Rectal smooth muscle tissue (tissue), 1 donor: ENCODE results near the gene CAPNS1.

Source experiments
- H3K27ac ChIP-seq: one replicate; pipeline ENCODE4 v1.7.0; 2013; ENCODE audit warnings: low read depth, low read length, inconsistent platforms
- H3K27me3 ChIP-seq: one replicate; pipeline ENCODE4 v1.7.0; 2013; ENCODE audit warnings: low read length; ENCODE audit not compliant: control insufficient read depth, insufficient read depth
- H3K36me3 ChIP-seq: one replicate; pipeline ENCODE4 v1.7.0; 2013; ENCODE audit warnings: low read length; ENCODE audit not compliant: control insufficient read depth, insufficient read depth
- H3K4me1 ChIP-seq: one replicate; pipeline ENCODE4 v1.7.0; 2013; ENCODE audit warnings: low read length; ENCODE audit not compliant: control insufficient read depth, insufficient read depth
- H3K4me3 ChIP-seq: one replicate; pipeline ENCODE4 v1.7.0; 2013; ENCODE audit warnings: low read length
- H3K9ac ChIP-seq: one replicate; pipeline ENCODE4 v1.7.0; 2013; ENCODE audit warnings: low read length

Gene CAPNS1

DNA sequence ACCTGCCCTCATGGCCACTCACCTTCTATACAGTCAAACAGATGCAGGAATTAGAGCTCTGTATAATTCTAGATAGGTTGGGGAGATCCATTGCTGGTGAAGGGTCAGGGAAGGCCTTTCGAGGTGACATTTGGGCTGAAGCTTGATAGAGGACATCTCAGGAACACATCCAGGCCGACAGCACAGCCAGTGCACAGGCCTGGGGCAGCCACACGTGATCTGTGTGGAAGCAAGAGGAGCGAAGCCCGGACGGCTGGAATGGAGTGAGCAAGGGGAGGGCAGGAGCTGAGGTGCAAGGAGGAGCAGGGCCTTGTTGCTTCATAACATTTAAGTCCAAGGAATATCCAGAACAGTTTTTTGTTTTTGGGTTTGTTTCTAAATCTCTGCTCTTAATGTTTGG lies 33.4 kb upstream of the CAPNS1 start:
- Histone ChIP-seq H3K36me3 (no peaks in the 10 kb centered on the region), H3K4me1 (no peaks in the 10 kb centered on the region), H3K27me3 (no peaks in the 10 kb centered on the region), H3K27ac (no peak overlapping the region), H3K4me3 (no peak overlapping the region), H3K9ac (no peak overlapping the region)

GRCh38 chr19:36106991-36107390 lies 32.9 kb upstream of the CAPNS1 start:
- Histone ChIP-seq H3K4me1 (no peaks in the 10 kb centered on the region), H3K36me3 (no peaks in the 10 kb centered on the region), H3K4me3 (no peak overlapping the region), H3K27me3 (no peaks in the 10 kb centered on the region), H3K9ac (no peak overlapping the region), H3K27ac (no peak overlapping the region)

DNA sequence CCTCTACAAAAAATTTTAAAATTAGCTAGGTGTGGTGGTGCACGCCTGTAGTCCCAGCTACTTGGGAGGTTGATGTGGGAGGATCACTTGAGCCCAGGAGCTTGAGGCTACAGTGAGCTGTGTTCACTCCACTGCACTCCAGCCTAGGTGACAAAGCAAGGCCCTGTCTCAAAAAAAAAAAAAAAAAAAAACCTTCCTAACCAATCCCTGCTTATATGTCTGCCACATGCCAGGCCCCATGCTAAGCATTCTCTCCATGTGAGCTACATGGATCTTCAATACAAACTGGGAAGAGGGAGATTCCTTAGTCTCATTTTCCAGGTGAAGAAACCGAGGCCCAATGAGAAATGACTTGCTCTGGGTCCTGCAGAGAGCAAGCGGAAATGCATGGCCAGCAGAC lies 31.2 kb upstream of the CAPNS1 start:
- Histone ChIP-seq H3K27me3 (no peaks in the 10 kb centered on the region), H3K4me1 (peaks cover 1% of the 10 kb centered on the region), H3K27ac (no peak overlapping the region), H3K9ac (no peak overlapping the region), H3K4me3 (no peak overlapping the region), H3K36me3 (peaks cover 3% of the 10 kb centered on the region)

GRCh38 chr19:36110487-36111199 lies 29.2 kb upstream of the CAPNS1 start, which contains the start of gene OVOL3:
OVOL3 (plus strand) TSS chr19:36111143; CDS start chr19:36111203, 60 bp downstream.
- H3K9ac ChIP-seq: no peak within 1 kb of the TSS
- H3K4me3 ChIP-seq: no peak within 1 kb of the TSS
- peaks cover 2% of the 10 kb centered on the region for H3K4me1 ChIP-seq
- peaks cover 3% of the 10 kb centered on the region for H3K36me3 ChIP-seq
- no peaks in the 10 kb centered on the region for H3K27me3 ChIP-seq
- H3K27ac ChIP-seq: no peak within 1 kb of the TSS

DNA sequence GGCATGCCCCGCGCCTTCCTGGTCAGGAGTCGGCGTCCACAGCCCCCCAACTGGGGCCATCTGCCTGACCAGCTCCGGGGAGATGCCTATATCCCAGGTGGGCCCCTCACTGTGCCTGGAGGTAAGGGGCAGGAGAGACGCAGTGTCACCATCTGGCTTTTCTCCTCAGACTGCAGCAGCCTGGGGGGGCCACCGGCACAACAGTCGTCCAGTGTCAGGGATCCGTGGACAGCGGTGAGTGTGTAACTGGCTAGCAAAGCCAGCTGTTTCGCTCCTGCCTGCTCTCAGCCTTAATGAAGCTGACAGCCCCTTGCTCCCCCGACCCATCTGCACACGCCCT lies 28.7 kb upstream of the CAPNS1 start:
- H3K36me3 ChIP-seq: peaks cover 3% of the 10 kb centered on the region
- no peak overlapping the region for H3K9ac ChIP-seq
- H3K4me3 ChIP-seq: no peak overlapping the region
- H3K27me3 ChIP-seq: no peaks in the 10 kb centered on the region
- H3K4me1 ChIP-seq: peaks cover 6% of the 10 kb centered on the region
- no peak overlapping the region for H3K27ac ChIP-seq

GRCh38 chr19:36112678-36113077 lies 27.2 kb upstream of the CAPNS1 start:
- Histone ChIP-seq H3K27me3 (no peaks in the 10 kb centered on the region), H3K27ac (no peak overlapping the region), H3K4me3 (no peak overlapping the region), H3K36me3 (peaks cover 3% of the 10 kb centered on the region), H3K4me1 (peaks cover 10% of the 10 kb centered on the region), H3K9ac (no peak overlapping the region)

DNA sequence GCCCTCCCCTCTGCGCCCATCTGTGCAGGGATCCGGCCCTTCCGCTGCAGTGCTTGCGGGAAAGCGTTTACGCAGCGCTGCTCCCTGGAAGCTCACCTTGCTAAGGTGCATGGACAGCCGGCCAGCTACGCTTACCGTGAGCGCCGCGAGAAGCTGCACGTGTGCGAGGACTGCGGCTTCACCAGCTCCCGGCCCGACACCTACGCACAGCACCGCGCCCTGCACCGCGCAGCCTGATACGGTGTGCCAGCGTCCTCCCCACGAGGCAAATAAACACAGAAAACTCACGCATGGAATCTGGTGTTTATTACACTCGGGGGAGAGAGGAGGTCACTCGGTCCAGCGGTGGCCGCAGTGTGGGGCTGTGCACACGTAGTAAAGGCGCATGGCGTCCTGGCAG lies 26.4 kb upstream of the CAPNS1 start:
- H3K27me3 ChIP-seq: no peaks in the 10 kb centered on the region
- H3K4me3 ChIP-seq: peak overlapping the region; percentile 96
- H3K4me1 ChIP-seq: peaks cover 10% of the 10 kb centered on the region
- peaks cover 3% of the 10 kb centered on the region for H3K36me3 ChIP-seq
- no peak overlapping the region for H3K27ac ChIP-seq
- H3K9ac ChIP-seq: no peak overlapping the region

DNA sequence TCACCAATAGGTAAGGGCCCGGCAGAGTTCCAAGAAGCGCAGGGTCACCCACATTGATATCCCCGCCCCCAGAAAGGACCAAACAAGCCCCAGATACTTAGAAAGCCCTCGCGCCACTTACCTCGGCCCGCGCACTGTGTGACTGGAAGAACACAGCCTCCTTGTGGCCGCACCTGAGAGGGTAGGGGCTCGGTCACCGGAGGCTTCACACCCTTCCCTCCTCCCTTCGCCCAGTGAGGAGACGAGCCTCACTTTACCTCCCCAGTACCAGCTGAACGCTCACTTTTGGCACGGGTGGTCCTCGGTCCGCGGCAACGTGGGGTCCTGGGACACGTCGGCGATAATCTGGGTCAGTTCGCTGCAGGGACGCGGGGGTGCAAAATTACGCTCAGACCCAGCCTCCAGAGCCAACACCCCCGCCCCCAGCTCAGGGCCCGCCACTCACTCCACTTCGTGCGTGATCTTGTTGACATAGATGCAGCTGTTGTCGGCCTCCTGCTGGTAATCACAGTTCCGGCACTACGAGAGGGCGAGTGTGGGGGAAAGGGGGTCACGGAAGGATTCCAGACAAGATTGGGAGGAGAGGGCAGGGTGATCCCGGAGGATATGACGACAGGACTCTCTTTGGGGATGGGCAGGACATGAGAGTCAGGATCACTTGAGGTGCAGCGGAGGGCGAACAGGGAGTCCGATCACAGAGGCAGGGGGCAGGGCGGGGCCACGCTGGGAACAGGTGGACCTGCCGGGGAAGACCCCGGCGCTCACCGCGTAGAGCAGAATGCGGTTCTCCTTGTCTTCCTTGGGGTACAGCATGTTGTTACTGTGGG lies 25.8 kb upstream of the CAPNS1 start:
- peaks cover 3% of the 10 kb centered on the region for H3K36me3 ChIP-seq
- H3K27me3 ChIP-seq: no peaks in the 10 kb centered on the region
- H3K4me3 ChIP-seq: peak overlapping the region; percentile 96
- peak overlapping the region; percentile 88 for H3K27ac ChIP-seq
- peak overlapping the region; percentile 64 for H3K9ac ChIP-seq
- H3K4me1 ChIP-seq: peaks cover 10% of the 10 kb centered on the region

- Histone ChIP-seq H3K27ac (peak within 1 kb of the TSS; percentile 88), H3K9ac (peak within 1 kb of the TSS; percentile 66), H3K4me1 (peaks cover 10% of the 10 kb centered on the region), H3K36me3 (peaks cover 5% of the 10 kb centered on the region), H3K4me3 (peak within 1 kb of the TSS; percentile 96), H3K27me3 (no peaks in the 10 kb centered on the region)
These were observed 25.0 kb upstream of the CAPNS1 start, which contains the start of gene POLR2I for GRCh38 chr19:36114721-36115452. POLR2I (minus strand) TSS chr19:36114875; CDS start chr19:36114856, 19 bp downstream.

DNA sequence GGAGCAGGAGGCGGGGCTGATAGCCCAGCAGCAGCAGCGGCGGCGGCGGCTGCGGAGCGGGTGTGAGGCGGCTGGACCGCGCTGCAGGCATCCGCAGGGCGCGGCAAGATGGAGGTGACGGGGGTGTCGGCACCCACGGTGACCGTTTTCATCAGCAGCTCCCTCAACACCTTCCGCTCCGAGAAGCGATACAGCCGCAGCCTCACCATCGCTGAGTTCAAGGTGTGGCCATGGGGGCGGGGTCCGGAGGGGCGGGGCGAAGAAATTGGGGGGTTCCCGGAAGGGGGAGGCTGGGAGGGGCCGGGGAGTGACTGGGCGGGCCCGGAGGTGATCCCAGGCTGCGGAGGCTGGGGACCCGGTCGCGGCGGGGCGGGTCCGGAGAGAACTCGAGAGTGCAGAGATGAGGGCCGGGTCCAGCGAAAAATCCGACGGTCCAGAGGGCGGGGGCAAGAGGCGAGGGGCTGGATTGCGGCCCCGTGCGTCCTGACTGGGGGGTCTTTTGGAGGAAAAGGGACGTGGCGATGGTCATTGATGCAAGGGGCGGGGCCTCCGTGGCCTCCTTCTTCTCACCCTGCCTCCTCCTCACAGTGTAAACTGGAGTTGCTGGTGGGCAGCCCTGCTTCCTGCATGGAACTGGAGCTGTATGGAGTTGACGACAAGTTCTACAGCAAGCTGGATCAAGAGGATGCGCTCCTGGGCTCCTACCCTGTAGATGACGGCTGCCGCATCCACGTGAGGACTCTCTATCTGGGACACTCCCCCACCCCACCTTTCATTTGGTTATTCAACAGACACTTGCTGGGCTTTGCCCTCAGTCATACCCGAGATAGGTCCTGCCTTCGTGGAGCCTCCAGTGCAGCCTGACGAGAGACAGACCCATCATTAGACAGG lies 24.2 kb upstream of the CAPNS1 start, which contains the start of gene TBCB:
Gene TBCB (plus strand): TSS at position 16 of the 891 bp plus-strand sequence. CDS start 93 bp downstream, at position 109.
- Histone ChIP-seq H3K27me3 (no peaks in the 10 kb centered on the region), H3K36me3 (peaks cover 5% of the 10 kb centered on the region), H3K4me1 (peaks cover 10% of the 10 kb centered on the region), H3K4me3 (peak within 1 kb of the TSS; percentile 96), H3K9ac (peak within 1 kb of the TSS; percentile 66), H3K27ac (peak within 1 kb of the TSS; percentile 88)

GRCh38 chr19:36116344-36116637 lies 23.6 kb upstream of the CAPNS1 start:
- H3K36me3 ChIP-seq: peaks cover 10% of the 10 kb centered on the region
- H3K4me1 ChIP-seq: peaks cover 10% of the 10 kb centered on the region
- H3K4me3 ChIP-seq: peak overlapping the region; percentile 86
- H3K27ac ChIP-seq: peak overlapping the region; percentile 88
- H3K9ac ChIP-seq: peak overlapping the region; percentile 7
- no peaks in the 10 kb centered on the region for H3K27me3 ChIP-seq
